ENCODE results near the gene ANKMY1.
A peak's percentile ranks its signal among the peaks of the same experiment; 100 is the strongest.

The ANKMY1 gene

DNA sequence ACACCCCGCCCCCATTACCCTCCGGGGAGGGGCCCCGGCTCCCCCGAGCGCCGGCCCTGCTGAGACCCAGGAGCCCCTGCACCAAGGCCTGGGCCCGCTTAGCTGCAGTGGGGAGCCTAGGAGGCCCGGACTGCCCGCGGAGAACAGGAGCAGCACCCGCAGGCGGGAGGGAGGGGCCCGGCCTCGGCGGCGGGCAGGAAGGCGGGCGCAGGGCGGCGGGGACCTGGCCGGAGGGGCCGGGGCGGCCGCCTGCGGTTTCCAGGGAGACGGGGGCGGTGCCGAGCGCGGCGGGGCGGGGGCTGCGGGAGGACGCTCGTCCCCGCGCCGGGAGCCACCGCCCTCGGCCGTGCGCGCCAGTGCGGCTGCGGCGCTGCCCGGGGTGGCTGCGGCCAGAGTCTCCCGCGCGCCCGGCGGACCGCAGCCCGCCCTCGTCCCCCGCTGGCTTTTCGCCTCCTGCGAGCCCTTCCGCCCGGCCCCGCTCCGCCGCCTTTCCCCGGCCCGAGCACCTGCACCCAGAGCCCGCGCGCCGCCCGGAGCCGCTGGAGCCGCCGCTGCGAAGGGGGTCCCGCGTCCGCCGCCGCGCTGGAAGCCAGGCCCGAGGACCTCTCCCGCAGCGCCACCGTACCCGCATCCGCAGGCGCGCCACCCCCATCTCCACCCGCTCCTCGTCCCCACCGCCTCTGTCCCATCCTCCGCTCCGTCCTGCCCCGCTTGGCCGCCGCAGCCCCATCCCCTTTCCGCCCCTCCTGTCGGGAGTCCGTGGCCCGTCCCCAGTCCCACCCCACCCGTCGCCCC is 105.1 kb downstream of the ANKMY1 start:
- TF ChIP-seq GLIS3 (CRISPR knock-in tag; IDR thresholded peaks at IDR 0.05), result no peak
- no peak for TF ChIP-seq ZFP30 (CRISPR knock-in tag; IDR thresholded peaks at IDR 0.05)
- TF ChIP-seq CSDC2 (CRISPR knock-in tag; IDR thresholded peaks at IDR 0.05), result no peak
- TF ChIP-seq ZNF70 (CRISPR knock-in tag; IDR thresholded peaks at IDR 0.05), result no peak
- TF ChIP-seq SNAI2 (CRISPR knock-in tag; IDR thresholded peaks at IDR 0.05), result no peak
- no peak for TF ChIP-seq ARNTL (CRISPR knock-in tag; IDR thresholded peaks at IDR 0.05; ENCODE audit: borderline replicate concordance, low read depth)
- TF ChIP-seq CREB5 (CRISPR knock-in tag; IDR thresholded peaks at IDR 0.05; ENCODE audit: low read depth), result no peak
- TF ChIP-seq TSHZ2 (CRISPR knock-in tag; IDR thresholded peaks at IDR 0.05), result no peak
- no peak for TF ChIP-seq RARB (CRISPR knock-in tag; IDR thresholded peaks at IDR 0.05)
- TF ChIP-seq ESRRG (CRISPR knock-in tag; IDR thresholded peaks at IDR 0.05), result no peak
- TF ChIP-seq, protein P1, sequence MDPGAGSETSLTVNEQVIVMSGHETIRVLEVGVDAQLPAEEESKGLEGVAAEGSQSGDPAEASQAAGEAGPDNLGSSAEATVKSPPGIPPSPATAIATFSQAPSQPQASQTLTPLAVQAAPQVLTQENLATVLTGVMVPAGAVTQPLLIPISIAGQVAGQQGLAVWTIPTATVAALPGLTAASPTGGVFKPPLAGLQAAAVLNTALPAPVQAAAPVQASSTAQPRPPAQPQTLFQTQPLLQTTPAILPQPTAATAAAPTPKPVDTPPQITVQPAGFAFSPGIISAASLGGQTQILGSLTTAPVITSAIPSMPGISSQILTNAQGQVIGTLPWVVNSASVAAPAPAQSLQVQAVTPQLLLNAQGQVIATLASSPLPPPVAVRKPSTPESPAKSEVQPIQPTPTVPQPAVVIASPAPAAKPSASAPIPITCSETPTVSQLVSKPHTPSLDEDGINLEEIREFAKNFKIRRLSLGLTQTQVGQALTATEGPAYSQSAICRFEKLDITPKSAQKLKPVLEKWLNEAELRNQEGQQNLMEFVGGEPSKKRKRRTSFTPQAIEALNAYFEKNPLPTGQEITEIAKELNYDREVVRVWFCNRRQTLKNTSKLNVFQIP (CRISPR knock-in tag; IDR thresholded peaks at IDR 0.05; ENCODE audit: borderline replicate concordance, low read depth), result no peak
- TF ChIP-seq PPARA (CRISPR knock-in tag; IDR thresholded peaks at IDR 0.05; ENCODE audit: borderline replicate concordance), result no peak
- TF ChIP-seq OSR1 (CRISPR knock-in tag; IDR thresholded peaks at IDR 0.05), result no peak
- ATAC-seq, result peak; percentile 83

GRCh38 chr2:240451791-240452461 is 105.9 kb downstream of the ANKMY1 start:
- peak; percentile 13; the same call in 2 of the 3 replicates for ATAC-seq

More at GRCh38 chr2:240451791-240452461, 105.9 kb downstream of the ANKMY1 start:
- no peak for TF ChIP-seq GLIS3 (CRISPR knock-in tag; IDR thresholded peaks at IDR 0.05)
- TF ChIP-seq RARB (CRISPR knock-in tag; IDR thresholded peaks at IDR 0.05), result no peak
- no peak for TF ChIP-seq ZNF8 (CRISPR knock-in tag; IDR thresholded peaks at IDR 0.05)
- no peak for TF ChIP-seq SNAI2 (CRISPR knock-in tag; IDR thresholded peaks at IDR 0.05)
- TF ChIP-seq ZFP3 (CRISPR knock-in tag; IDR thresholded peaks at IDR 0.05), result no peak
- TF ChIP-seq ZC3H10 (CRISPR knock-in tag; IDR thresholded peaks at IDR 0.05), result no peak
- TF ChIP-seq ARNTL (CRISPR knock-in tag; IDR thresholded peaks at IDR 0.05; ENCODE audit: borderline replicate concordance, low read depth), result no peak
- no peak for TF ChIP-seq ZFP30 (CRISPR knock-in tag; IDR thresholded peaks at IDR 0.05)
- no peak for TF ChIP-seq TOX (CRISPR knock-in tag; IDR thresholded peaks at IDR 0.05; ENCODE audit: borderline replicate concordance)
- TF ChIP-seq CSDC2 (CRISPR knock-in tag; IDR thresholded peaks at IDR 0.05), result no peak
- TF ChIP-seq, protein P1 (CRISPR knock-in tag; IDR thresholded peaks at IDR 0.05; ENCODE audit: borderline replicate concordance, low read depth), result no peak
- TF ChIP-seq ISL1 (CRISPR knock-in tag; IDR thresholded peaks at IDR 0.05), result no peak
- TF ChIP-seq, protein P2, sequence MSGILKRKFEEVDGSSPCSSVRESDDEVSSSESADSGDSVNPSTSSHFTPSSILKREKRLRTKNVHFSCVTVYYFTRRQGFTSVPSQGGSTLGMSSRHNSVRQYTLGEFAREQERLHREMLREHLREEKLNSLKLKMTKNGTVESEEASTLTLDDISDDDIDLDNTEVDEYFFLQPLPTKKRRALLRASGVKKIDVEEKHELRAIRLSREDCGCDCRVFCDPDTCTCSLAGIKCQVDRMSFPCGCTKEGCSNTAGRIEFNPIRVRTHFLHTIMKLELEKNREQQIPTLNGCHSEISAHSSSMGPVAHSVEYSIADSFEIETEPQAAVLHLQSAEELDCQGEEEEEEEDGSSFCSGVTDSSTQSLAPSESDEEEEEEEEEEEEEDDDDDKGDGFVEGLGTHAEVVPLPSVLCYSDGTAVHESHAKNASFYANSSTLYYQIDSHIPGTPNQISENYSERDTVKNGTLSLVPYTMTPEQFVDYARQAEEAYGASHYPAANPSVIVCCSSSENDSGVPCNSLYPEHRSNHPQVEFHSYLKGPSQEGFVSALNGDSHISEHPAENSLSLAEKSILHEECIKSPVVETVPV (CRISPR knock-in tag; IDR thresholded peaks at IDR 0.05), result no peak
- TF ChIP-seq ZNF70 (CRISPR knock-in tag; IDR thresholded peaks at IDR 0.05), result no peak
- no peak for TF ChIP-seq BACH2 (CRISPR knock-in tag; IDR thresholded peaks at IDR 0.05; ENCODE audit: borderline replicate concordance)
- TF ChIP-seq ESRRG (CRISPR knock-in tag; IDR thresholded peaks at IDR 0.05), result no peak
- TF ChIP-seq PPARA (CRISPR knock-in tag; IDR thresholded peaks at IDR 0.05; ENCODE audit: borderline replicate concordance), result no peak
